GM12864 (cell line): ENCODE results near the gene PROCA1.
"Not testable (repeated sequence)": the region's sequence is repeated elsewhere in the genome, so short reads cannot be mapped to it uniquely, and the experiment has no call there.

Experiments used
- DNase-seq: peaks from one replicate; pipeline ENCODE4 v3.0.0-alpha.2; 2011; ENCODE audit warnings: low read depth
- H3K4me3 ChIP-seq: 2 replicates; pipeline ENCODE4 v1.5.1; 2011; ENCODE audit warnings: mild to moderate bottlenecking, low read depth, low read length, control low read depth
- TF ChIP-seq, protein P1 (sequence below): IDR thresholded peaks from 2 replicates; pipeline ENCODE4 v1.5.1; 2011; ENCODE audit warnings: low read depth, mild to moderate bottlenecking, moderate library complexity, low read length, control low read depth, inconsistent platforms; ENCODE audit errors: missing control alignments

PROCA1 gene

GRCh38 chr17:28723159-28723835 lies 11.6 kb upstream of the PROCA1 start:
- H3K4me3 ChIP-seq = peak overlapping the region; percentile 100
- DNase-seq = no peak
- TF ChIP-seq, protein P1, sequence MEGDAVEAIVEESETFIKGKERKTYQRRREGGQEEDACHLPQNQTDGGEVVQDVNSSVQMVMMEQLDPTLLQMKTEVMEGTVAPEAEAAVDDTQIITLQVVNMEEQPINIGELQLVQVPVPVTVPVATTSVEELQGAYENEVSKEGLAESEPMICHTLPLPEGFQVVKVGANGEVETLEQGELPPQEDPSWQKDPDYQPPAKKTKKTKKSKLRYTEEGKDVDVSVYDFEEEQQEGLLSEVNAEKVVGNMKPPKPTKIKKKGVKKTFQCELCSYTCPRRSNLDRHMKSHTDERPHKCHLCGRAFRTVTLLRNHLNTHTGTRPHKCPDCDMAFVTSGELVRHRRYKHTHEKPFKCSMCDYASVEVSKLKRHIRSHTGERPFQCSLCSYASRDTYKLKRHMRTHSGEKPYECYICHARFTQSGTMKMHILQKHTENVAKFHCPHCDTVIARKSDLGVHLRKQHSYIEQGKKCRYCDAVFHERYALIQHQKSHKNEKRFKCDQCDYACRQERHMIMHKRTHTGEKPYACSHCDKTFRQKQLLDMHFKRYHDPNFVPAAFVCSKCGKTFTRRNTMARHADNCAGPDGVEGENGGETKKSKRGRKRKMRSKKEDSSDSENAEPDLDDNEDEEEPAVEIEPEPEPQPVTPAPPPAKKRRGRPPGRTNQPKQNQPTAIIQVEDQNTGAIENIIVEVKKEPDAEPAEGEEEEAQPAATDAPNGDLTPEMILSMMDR = no peak

GRCh38 chr17:28722417-28723158 lies 10.9 kb upstream of the PROCA1 start:
- TF ChIP-seq, protein P1 = no peak
- peak overlapping the region; percentile 100 for H3K4me3 ChIP-seq
- DNase-seq = no peak

- not testable (repeated sequence) for DNase-seq
- H3K4me3 ChIP-seq = peak overlapping the region; percentile 100
Measured at GRCh38 chr17:28720997-28721329, 9.3 kb upstream of the PROCA1 start.

DNA sequence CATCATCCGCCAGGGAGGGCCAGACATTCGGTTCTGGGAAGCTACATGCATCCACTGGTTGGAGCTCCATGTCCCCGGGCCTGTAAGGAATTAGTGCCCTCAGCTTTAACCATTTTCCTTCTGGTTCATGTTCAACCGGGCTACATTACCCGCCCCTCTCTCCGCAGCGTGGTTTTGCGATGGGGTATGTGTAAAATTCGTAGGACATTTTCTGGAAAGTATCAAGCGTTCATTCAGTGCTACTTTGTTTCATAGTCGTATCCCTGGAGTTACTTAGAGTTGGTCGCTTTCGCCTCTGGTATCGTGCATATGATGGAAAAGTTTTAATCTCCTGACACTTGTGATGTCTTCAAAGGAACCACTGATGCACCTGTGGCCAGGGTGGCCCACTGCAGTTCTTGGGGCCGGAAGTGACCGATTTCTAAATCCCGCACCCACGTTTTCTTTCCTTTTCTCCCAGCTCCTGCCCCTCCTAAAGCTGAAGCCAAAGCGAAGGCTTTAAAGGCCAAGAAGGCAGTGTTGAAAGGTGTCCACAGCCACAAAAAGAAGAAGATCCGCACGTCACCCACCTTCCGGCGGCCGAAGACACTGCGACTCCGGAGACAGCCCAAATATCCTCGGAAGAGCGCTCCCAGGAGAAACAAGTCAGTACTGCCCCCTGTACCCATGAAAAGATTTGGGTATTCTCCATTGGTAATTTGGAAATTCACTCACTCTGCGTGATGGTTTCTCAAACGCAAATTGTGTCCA lies 8.7 kb upstream of the PROCA1 start:
- no peak for DNase-seq
- TF ChIP-seq, protein P1 = peak; percentile 10
- H3K4me3 ChIP-seq = peak overlapping the region; percentile 100

DNA sequence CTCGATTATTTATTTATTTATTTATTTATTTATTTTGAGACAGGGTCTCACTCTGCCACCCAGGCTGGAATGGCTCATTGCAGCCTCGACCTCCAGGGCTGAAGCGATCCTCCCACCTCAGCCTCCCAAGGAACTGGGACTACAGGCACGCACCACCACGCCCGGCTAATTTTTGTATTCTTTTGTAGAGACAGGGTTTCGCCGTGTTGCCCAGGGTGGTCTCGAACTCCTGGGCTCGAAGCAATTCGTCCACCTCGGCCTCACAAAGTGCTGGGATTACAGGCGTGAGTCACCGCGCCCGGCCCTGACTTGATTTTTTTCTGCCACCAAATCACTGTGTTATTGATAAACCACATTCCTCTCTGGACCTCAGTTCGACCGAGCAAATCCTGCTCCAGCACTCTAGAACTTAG lies 7.3 kb upstream of the PROCA1 start:
- TF ChIP-seq, protein P1 = no peak

GRCh38 chr17:28718333-28719020 lies 6.8 kb upstream of the PROCA1 start:
- H3K4me3 ChIP-seq = no peak overlapping the region; the same call in 1 of the 2 replicates
- no peak for DNase-seq
- TF ChIP-seq, protein P1 = no peak

More for the DNA sequence above, 7.3 kb upstream of the PROCA1 start:
- peak overlapping the region; percentile 100 for H3K4me3 ChIP-seq
- DNase-seq = no peak
